GM19397 (cell line): ENCODE data around the gene B3GNT7.
"Not testable (repeated sequence)": the region's sequence is repeated elsewhere in the genome, so short reads cannot be mapped to it uniquely, and the experiment has no call there.

Experiments
- ATAC-seq: cut with Tn5 transposase; IDR thresholded peaks from one replicate; pipeline ENCODE4 v1.9.1; 2021; ENCODE audit warnings: mild to moderate bottlenecking, moderate library complexity; ENCODE audit not compliant: unreplicated experiment

Gene B3GNT7

DNA sequence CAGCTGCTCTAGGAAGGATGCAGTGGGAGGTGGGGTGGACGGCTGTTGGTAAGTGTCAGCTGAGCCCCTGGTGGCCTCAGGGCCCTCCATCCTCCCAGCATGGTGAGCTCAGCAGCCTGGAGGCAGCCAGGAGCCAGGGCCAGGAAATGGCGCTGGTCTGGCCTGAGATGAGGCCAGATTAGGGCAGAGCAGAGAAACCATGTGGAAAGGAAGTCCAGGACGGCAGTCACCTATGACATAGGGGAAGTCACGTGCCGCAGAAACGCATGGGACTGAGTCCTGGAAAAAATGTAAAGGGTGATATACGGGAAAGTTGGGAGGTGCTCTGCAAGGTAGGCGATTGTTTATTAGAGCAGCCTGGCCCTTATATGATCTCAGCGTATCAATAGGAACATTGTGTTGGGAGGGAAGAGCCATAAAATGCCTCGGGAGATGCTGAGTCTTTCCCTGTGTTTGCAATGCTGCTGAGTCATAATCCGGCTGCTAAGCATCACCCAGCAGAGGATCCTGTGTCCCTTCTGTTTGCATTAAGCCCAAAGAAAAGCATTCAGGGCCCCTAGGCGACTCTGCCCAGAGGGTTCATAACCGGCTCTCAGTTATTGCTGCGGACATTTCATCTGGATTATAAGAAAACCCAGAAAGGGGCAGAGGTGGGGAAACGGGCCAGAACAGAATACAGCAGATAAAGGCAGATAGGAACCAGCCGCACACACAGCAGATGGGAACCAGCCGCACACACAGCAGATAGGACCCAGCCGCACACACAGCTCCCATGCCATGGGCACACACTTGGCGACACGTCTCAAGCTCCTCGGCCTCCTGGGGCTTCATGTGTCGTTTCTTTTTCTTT lies 30.3 kb upstream of the B3GNT7 start:
- ATAC-seq = no peak

DNA sequence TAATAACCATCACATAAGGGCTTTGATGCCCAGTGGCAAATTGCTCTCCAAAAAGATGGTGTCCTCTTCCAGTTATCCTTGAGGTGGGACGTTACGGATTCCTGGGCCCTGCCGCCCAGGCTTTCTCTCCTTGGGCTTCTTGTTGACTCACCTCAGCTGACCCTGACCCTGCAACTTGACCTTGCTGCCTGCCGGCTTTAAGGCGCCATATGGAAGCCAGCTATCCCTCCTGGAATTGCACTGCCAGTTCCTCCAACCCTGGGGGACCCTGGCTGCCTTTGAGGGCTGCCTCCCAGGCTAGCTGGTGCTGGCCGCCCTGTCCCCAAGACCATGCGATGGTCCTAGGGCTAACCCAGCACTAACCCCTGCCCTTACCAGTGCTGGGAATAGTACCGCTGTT lies 28.3 kb upstream of the B3GNT7 start:
- no peak for ATAC-seq

DNA sequence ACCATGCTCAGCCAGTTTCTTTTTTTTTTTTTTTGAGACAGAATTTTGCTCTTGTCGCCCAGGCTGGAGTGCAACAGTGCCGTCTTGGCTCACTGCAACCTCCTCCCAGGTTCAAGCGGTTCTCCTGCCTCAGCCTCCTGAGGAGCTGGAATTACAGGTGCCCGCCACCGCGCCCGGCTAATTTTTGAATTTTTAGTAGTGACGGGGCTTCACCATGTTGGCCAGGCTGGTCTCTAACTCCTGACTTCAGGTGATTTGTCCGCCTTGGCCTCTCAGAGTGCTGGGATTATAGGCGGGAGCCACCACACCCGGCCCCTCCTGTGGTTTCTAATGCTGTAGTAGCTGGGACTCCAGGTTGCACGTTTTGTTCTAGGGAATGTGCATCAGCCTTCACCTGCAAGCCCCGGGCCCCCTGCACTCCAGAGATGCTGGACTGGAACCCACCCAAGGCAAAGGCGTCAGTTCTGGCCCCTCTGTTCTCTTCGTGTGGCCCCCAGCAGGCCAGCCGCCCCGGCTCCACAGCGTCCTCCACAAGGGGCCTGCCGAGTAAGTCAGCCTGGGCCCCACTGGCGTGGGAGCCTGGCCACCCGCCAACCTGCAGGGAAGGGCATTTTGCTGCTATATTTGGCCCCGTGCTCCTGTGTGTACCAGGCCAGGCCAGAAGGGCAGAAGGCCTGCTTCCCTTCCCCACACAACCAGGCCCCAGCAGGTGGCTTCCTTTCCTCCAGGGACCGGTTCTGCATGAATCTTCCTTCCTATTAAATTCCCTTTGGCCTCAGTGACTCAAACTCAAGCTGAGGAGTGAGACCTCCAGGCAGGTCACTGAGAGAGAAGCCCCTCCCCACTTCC lies 25.7 kb upstream of the B3GNT7 start:
- no peak for ATAC-seq

DNA sequence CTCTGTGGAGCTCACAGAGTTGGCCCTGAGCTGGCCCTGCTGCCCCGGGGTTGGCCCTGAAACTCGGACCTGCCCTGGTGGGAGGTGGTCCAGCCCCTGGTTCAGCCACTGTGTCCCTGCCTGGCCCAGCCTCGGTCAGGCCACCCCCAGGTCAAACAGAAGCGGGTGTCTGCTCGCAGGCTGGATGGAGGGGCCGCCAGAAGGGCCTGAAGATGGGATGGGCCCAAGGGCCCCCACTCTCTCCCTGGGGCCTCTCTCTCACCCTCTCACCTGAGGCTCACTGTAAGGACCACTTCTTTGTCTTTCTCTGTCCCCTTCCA lies 25.1 kb upstream of the B3GNT7 start:
- ATAC-seq = no peak

DNA sequence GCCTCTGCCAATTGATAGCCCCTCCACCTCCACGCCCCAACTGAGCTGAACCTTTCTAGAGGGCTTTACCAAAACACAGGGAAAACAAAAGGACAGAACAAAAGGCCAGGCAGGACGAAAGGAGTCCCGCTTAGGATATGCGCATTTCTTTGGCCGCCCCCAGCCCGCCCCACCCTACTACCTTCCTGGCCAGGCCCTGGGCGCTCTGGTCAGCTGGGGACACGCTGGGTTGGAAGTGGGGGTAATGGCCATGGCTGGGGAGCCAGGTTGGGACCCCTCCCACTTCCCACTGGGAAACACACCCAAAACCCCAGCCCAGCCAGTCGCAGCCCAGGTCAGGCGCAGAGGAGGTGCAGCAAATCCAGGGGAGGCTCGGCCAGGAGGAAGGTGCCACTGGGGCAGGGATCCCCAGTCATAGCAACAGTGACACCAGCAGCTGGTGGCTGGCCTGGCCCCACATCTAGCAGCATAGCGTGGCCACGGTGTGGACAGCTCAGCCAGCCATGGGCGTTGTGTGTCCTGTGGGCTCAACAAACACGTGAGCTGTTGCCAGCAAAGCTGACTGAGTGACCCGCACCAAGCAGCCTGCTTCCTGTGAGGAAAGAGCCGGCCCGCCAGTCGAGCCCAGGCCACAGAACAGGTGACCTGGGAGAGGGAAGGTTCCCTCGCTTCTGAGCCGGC lies 24.6 kb upstream of the B3GNT7 start:
- no peak for ATAC-seq

DNA sequence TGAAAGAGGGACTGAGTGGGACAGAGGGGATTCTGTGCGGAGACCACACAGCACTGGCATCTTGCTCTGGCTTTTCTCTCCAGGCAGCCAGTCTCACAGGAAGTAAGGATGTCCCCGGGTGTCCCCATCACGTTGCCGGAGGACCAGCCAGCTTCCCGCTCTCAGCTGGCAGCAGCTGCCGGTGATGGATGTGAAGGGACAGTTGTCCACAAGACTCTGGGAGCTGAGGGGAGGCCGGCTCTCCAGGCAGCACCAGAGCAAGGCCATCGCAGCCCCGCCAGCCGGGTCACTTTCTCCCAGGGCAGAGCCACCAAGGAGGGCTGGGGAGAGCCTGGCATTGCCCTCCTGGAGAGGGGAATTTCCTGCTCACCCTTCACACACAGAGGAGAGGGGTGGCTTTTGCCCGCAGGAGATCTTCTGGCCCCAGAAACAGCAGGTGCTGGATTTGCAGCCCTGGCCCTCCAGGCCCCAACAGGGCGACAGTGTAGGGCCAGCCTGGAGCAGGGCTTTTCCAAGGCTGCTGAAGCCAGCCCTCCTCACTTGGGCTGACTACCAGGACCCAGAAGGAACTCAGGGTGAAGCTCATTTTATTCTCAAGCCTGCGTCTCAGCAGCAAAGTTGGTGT lies 24.0 kb upstream of the B3GNT7 start:
- ATAC-seq = no peak

DNA sequence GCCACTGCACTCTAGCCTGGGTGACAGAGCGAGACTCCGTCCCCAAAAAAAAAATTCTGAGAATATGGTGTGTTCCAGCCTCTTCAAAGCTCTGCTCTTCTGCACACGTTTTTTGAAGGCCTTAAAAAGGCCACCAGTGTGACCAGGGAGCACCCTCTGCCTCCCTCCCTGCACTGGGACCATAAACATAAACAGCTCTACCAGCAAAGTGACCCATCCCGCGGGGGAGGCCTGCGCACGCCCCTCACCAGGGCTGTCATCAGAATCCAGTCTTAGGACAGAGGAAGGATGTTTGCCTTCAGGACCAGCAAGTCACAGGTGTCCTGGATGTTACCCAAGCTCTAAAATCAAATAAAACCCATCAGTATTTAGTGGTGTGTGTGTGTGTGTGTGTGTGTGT lies 23.2 kb upstream of the B3GNT7 start:
- ATAC-seq = no peak

DNA sequence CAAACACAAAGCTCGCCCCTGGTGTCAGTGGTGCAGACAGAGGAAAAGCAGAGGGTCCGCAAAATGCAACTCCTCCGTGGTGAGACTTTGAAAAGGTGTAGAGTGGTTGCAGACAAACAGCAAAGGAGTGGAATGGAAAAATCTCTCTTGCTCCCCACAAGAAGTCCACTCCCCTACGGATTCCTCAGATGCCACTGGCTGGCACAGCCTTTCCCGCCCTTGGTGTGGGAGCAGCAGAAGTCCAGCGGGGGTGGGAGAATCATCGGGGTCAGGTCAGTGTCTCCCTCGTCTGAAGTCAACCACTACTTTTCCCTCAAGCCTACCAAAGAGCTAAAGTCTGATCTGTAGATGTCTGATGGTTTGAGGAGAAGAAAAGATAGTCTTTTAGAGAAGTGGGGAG lies 22.3 kb upstream of the B3GNT7 start:
- no peak for ATAC-seq

DNA sequence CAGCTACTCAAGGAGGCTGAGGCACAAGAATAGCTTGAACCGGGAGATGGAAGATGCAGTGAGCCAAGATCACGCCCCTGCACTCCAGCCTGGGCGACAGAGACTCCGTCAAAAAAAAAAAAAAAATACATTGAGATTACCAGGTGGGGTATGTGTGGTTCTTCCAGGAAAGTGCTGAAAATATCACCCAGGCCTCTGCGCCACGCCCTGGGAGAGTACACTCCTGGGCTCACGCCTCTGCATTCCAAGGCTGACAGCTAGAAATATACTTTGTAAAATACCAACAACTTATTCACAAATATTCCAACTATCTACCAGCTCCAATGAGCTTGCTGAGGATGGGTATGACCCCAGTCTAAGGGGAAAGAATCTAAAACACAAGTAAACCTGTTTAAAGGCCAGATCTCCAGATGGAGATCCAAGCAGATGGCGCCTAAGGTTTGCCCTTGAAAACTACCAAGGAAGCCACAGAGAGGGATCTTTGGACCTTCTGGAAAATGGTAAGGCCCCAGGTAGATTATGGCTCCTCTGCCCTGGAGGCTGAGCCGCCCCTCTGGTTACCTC lies 21.6 kb upstream of the B3GNT7 start:
- no peak for ATAC-seq

DNA sequence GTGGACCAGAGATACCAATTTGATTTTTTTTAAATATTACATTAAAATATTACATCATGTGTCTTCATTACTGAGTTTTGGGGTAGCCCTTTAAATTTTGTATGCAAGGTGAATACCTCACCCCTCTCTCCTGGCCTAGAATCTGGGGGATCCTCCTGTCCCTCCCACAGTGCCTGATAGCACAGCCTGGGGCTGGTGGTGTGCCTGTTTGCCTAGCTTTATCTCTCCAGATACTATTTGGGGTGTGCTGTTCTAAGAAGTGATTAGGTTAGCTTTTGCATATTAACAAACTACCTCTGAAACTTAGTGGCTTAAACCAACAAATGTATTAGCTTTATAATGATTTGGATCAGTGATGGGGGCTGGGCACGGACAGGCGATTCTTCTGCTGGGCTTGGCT lies 20.7 kb upstream of the B3GNT7 start:
- no peak for ATAC-seq

DNA sequence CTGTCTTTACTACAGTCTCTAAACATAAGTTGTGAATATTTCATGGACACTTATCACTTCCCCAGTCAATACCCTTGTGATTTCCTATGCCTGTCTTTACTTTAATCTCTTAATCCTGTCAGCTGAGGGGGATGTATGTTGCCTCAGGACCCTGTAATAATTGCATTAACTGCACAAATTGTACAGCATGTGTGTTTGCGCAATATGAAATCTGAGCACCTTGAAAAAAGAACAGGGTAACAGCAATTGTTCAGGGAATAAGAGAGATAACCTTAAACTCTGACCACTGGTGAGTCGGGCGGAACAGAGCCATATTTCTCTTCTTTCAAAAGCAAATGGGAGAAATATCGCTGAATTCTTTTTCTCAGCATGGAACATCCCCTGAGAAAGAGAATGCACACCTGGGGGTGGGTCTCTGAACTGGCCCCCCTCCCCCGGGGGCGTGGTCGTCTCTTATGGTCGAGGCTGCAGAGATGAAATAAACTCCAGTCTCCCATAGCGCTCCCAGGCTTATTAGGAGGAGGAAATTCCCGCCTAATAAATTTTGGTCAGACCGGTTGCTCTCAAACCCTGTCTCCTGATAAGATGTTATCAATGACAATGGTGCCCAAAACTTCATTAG lies 19.4 kb upstream of the B3GNT7 start:
- ATAC-seq = not testable (repeated sequence)

DNA sequence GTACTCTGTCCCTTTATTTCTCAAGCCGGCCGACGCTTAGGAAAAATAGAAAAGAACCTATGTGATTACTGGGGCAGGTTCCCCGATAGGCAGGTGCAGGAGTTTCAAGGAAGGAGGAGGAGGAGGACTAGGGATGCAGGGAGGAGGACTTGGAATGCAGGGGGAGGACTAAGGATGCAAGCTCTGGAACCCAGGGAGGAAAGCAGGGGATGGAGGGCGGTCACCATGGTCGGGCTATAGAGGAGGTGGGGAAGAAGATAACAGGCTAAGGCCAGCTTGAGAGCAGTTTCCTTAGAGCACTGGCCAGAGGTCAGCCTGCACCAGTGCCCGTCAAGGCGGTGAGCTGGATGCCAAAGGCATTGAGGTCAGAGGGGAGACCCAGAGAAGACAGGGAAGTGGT lies 18.7 kb upstream of the B3GNT7 start:
- ATAC-seq = no peak

DNA sequence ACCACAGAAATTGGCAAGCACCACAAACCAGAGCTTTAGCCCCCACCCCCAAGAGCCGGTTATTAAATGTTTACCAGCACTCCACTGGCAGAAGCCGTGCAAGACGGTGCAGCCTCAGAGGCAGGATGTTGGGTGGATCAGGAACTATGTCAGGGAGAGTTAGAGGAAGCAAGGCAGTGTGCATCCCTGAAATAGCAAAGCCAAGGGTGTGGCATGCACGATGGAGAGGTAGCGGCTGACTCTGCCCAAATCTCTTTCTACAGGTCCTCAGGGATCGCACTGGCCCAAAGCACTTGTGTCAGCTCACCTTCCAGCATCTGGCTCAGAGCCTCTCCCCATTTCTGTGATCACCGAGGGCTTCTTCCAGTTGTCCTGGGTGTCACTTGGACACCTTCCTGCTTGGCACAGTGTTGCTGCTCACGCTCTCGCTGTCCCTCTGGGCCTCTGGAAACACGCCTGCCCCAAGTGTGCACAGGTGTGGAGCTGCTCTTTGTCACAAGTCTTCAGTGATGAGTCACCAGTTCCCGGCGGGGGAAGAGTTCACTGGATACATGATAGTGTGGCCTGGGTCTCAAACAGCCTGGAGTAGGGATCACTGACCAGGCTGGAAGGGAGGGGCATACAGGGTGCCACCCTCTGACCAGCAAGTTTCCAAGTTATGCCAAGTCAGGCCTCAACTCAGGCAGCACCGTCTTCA lies 17.3 kb upstream of the B3GNT7 start:
- no peak for ATAC-seq

DNA sequence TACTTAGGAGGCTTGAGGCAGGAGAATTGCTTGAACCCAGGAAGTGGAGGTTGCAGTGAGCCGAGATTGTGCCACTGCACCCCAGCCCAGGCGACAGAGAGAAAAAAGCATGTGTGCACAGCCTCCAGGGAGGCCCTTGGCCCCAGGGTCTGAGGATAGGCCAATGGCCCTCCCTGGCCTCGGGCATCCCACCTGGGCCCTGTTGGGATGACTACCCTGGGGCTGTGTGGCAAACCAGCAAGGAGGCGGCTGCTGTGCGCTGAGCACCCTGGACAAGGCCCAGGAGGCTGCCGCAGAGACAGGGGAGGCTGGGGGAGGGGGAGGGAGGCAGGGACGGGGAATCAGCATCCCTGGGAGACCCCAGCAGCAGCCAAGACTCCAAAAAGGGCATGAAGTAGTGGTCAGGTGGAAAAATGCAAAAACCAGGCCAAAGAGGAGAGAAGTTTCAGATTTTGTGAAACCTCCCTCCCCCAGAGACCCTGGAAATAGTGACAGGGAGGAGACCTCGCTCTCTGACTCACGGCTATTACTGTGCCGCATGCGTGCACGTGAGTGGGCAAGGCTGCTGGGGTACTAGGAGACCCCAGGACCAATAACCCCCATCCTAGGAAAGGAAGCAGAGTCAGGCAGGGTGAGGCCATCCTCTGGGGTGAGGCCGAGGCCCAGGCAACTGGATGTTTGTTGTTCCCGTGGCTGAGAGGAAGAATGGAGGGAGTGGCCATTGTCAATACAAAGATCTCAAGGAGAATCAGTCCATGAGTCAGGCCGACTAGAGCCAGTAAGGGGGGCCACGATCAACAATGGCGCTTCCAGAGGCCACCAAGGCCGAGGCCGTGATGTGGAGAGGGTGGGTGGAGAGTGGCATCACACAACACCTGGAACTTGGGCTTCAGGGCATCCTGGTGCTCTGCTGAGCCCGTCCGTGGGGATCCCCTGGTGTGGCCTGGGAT lies 16.0 kb upstream of the B3GNT7 start:
- no peak for ATAC-seq

DNA sequence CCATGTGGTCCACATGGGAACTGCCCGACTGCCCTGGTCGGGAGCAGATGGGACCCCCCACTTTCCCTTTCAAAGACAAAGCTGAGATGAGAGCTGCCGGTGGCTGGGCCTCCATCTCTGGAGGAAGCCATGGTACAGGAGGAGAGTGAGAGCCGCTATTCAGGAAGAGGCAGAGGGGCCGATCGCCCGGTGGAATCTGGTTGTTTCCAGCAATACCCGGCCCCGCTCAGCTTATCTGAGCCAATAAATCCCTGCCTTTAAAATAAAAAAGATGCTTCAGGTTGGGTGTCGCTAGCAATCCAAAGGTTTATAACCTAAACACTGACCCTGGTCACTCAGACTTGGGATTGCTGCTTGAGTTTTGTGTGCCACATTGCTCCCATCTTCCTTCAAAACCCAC lies 15.2 kb upstream of the B3GNT7 start:
- ATAC-seq = no peak

DNA sequence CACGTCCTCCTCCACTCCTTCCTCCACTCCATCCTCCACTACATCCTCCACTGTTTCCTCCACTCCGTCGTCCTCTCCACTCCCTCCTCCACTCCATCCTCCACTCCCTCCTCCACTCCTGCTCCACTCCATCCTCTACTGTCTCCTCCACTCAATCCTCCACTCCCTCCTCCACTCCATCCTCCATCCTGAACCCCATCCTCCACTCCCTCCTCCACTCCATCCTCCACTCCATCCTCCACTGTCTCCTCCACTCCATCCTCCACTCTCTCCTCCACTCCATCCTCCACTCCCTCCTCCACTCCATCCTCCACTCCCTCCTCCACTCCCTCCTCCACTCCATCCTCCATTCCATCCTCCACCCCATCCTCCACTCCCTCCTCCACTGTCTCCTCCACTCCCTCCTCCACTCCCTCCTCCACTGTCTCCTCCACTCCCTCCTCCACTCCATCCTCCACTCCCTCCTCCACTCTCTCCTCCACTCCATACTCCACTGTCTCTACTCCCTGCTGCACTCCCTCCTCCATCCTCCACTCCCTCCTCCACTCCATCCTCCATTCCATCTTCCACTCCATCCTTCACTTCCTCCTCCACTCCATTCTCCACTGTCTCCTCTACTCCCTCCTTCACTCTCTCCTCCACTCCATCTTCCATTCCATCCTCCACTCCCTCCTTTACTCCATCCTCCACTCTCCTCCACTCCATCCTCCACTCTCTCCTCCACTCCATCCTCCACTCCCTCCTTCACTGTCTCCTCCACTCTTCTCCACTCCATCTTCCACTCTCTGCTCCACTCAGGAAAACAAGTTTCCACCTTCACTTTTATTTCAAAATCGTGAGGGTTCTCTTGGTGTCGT lies 14.3 kb upstream of the B3GNT7 start:
- no peak for ATAC-seq

DNA sequence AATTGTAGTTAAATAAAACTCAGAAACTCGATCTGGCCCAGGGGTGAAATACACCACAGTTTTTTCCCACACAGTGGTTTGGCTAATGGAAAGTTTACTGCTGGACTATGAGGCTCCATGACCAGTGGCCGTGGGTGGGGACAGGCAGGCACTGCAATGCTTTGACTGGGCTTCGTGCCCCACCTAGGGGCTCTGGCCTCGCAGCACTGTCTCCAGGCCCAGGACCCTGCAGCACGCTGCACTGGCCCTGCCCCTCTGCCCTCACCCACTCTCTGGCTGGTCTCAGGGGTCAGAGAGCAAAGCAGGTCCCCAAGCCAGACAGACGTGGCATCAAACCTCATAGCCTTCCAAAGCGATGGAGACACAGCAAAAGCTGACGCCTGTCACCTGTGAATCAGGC lies 13.4 kb upstream of the B3GNT7 start:
- no peak for ATAC-seq
